ENCODE data around the gene EFEMP1.

EFEMP1 gene

DNA sequence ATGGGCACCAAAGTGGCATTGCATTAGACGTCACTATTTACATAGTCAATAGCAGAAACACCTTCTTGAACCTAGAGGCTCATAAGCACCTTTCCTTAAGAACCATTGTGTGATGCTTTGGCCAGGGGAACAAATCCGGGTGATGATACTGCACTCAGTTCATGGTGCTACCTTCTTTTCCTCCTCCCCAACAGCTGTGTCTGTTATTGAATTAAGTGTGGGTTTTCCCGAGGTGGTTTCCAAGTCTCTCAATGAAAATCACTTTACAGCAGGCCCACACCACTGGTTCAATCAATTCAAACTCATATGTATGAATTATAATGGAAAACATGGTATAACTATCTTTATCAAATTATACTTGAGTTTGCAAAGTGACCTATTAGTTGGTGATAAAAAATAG lies 9.3 kb upstream of the EFEMP1 start:
- DNase-seq, result no peak

GRCh38 chr2:55931281-55931680 lies 7.7 kb upstream of the EFEMP1 start:
- no peak for DNase-seq

DNA sequence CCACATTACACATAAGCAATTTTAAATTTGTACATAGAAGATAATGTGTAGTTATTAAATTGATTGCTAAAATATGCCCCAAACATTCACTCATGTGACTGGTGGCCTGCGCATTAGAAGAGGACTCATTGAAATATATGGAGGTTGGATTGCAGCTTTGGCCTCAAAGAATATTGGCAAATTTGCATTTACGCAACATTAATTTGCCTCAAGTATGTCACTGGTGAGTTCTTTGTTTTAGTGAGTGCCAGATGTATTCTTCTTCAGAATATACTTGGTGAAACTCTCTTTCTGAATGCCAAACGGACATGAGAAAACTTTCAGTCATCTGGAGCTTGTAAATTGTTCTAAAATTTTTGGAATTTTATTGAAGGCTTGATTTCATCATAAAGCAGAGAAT lies 5.9 kb upstream of the EFEMP1 start:
- DNase-seq, result no peak

- no peak for DNase-seq
These were observed 3.4 kb upstream of the EFEMP1 start for GRCh38 chr2:55926974-55927373.

GRCh38 chr2:55926246-55926645 lies 2.7 kb upstream of the EFEMP1 start:
- no peak for DNase-seq

GRCh38 chr2:55923982-55924321 lies 370 bp upstream of the EFEMP1 start:
- no peak for DNase-seq

DNA sequence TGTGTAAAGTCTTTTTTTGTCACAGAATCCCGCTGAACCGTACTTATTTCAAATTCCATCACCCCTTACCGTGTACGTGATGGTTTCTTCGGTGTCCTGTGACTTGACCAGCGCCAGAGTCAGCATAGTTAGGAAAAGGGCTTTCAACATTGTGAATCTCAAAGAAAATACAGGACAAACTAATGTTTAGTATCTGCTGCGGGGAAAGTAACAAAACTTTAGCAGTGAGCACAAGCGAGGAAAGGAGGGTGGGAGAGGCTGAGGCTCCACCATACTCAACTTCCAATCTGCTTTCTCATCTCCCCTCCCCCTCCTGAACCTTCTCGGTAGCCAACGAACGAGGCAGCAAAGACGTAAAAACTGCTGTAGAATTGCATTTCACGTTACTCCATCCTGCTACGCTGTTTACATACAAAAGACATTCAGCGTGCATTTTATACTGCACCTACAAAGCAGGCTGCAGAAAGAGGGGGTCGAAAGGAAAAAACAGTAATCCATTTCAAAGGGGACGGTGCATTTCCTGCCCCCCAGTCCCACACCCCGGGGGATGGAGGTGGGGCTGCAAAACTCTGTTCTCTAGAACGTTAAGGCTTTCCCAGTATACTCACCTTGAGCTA lies 1.2 kb downstream of the EFEMP1 start:
- DNase-seq, result no peak

GRCh38 chr2:55919574-55919973 lies 4.0 kb downstream of the EFEMP1 start:
- DNase-seq, result no peak

- no peak for DNase-seq
These were observed 4.7 kb downstream of the EFEMP1 start for GRCh38 chr2:55918856-55919255.

- DNase-seq, result no peak
These were observed 5.7 kb downstream of the EFEMP1 start for GRCh38 chr2:55917713-55918390.

DNA sequence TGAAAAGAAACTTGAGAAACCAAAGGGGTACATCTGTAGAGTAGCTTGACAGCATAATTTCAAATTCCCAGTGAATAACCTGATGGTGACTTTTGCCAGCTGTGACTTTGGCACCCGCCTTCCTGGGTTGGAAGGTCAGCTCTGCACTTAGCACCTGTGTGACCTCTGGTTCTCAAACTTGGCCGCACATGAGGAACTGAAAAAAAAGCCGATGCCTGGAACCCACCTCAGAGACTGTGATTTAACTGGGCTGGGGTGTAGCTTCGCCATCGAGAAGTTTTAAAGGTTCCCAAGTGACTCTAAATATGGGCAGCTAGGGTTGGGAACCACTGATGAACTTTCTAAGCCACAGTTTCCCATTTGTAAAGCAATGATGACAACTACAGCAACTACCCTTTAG lies 6.5 kb downstream of the EFEMP1 start:
- no peak for DNase-seq

DNA sequence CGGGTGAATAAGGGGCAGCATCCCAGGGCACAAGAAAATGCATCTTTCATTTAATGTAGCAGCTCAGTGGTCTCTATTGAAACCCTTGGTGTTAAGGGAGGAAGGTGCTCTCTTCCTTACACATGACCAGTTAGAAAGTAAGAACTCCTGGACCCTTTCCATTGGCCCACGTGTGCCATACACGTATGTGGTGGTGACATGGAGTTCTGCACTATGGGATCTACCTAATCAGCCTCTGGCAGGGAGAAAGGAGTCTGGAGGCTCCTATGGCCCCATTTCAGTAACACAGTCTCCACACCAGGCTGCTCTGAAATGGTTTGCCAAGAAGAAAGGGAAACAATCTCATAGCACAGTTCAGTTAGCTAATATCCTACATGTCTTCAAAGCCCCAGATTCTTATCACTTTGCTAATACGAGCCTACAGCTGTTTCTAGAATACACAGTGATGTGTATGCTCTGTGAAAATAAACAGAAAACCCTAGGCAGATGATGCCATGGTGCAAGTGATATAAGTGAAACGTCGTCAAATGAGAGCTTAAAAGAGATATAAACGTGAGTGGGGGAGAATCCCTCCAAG lies 7.0 kb downstream of the EFEMP1 start:
- no peak for DNase-seq

DNA sequence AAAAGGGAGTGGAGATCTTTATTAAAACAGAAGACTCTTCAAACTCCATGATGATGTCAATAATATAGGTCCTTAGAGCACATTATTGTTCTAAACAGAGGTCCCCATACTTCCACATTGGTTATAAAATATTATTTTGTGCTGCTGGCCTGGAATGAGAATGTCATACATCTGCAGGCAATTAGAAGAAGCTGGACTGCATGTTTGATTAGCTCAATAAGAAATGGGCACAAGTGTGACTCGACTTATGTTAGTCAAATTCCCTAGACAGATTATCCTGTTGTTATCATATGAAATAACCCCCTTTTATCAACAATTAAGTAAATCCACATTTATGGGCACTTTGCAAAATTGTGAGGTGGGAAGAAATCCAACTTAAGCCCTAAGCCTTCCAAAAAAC lies 8.8 kb downstream of the EFEMP1 start:
- no peak for DNase-seq

- no peak for DNase-seq
These were observed 10.7 kb downstream of the EFEMP1 start for GRCh38 chr2:55912926-55913325.

DNA sequence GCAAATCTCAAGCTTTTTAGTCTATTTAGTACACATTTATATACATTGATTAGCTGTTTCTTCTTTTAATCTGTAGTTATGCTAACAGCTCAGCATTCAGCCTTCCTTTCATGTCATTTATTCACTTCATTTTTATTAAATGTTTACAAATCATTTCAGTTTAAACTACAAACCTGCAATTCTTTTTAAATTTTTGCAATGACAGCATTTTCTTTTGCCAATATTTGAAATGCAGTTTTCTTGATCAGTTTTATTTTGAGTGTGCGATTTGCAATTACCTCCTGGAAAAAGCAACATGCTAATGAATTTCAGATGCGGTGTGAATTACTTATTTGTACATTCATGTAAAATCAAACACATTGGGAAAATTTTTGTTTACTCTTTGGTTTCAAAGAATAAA lies 13.5 kb downstream of the EFEMP1 start:
- no peak for DNase-seq

DNA sequence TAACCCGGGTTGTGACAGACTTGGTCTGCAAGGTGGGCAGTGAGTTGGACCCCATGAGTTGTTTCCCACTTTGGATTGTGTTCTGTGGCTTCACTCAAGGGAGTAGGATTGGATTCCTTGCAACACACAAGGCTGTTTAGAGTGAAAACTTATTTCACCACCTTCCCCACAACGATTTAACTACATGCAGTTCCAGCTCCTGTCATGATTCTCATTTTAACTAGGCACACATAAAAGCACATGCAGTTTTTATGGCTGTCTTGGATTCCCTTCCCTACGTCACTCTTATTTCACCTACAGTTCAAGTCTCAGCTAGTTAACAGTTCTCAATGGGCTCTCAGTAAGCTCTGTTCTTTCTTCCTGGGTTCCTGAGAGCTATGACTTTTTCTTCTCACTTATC lies 15.9 kb downstream of the EFEMP1 start:
- no peak for DNase-seq

- DNase-seq, result no peak
These were observed 16.6 kb downstream of the EFEMP1 start for GRCh38 chr2:55906993-55907392.

GRCh38 chr2:55903727-55904126 lies 19.9 kb downstream of the EFEMP1 start:
- no peak for DNase-seq

GRCh38 chr2:55902971-55903370 lies 20.6 kb downstream of the EFEMP1 start:
- no peak for DNase-seq

GRCh38 chr2:55902429-55902828 lies 21.2 kb downstream of the EFEMP1 start:
- no peak for DNase-seq

DNA sequence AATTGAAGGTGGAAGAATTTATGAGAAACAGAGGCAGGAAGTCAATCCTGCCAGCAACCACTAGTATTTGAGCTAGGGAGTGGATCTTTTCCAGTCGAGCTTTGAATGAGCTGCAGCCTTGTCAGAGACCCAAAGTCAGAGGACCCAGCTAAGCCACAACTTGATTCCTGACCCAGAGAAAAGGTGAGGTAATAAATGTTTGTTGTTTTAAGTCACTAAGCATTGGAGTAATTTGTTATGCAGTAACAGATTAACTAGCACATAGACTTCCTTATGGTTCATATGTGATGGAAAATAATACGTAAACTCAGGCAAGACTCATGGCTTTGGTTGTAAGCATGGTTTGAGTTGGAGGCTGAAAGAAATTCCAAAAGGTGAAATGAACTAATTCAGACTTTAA lies 21.6 kb downstream of the EFEMP1 start:
- no peak for DNase-seq

- DNase-seq, result no peak
These were observed 22.3 kb downstream of the EFEMP1 start for GRCh38 chr2:55901322-55901721.

- no peak for DNase-seq
These were observed 23.7 kb downstream of the EFEMP1 start for GRCh38 chr2:55899881-55900280.

DNA sequence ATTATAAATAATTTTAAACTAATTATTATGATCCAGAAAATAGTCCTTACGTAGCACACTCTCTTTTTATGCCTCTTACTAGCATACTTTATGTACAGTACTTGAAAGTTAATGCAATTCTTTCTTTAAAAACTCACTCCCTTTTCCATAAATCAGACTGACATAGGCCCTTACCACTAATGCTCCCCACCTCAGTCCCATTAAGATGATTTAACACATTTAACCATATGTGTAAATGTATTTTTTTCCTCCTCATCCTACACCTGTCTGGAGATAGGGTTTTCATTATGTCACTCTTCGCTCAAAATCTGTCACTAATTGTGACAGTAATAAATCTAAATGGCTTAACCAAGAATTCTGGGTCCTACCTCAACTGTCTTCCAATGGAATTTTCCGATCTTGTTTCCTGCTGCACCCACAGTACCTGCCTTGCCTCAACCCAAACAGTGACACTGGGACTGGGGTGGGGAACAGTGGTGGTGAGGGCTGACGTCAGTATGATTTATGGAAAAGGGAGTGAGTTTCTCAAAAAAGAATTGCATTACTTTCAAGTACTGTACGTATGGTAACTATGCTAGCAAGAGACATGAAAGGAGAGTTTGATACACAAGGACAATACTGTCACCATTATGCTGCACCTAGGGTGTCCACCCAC lies 25.1 kb downstream of the EFEMP1 start:
- DNase-seq, result no peak

All from cortex of kidney (tissue), 1 donor.